Measurements from ENCODE around the gene DGKK.
"Not testable (repeated sequence)": the region's sequence is repeated elsewhere in the genome, so short reads cannot be mapped to it uniquely, and the experiment has no call there.

Gene DGKK

DNA sequence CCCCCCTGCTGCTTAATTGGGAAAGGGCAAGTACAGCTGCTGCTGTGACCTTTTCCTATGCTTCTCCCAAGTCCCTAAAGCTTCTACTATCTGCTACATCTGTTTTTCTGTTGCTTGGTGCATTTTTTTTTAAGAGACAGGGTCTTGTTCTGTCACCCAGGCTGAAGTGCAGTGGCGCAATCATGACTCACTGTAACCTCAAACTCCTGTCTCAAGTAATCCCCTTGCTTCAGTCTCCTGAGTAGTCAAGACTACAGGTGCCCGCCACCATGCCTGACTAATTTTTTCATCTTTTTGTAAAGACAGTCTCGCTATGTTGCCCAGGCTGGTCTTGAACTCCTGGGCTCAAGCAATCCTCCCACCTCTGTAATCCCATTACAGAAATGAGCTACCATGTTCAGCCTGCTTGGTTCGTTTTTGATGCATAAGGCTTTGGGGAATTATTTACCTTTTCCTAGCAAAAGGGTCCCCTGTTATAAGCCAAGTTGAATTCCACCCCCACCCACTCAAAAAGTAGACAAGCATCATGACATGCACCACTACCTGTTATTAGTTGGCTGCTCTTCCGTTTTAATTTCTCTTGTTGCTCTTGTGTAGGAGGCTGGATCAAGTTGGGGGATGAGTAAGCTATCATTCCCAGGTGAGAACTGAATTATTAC is 39.6 kb downstream of the DGKK start:
- no peak for DNase-seq

- DNase-seq, result no peak
Measured at GRCh38 chrX:50428174-50428573, 42.5 kb downstream of the DGKK start.

GRCh38 chrX:50407976-50408375 is 62.6 kb downstream of the DGKK start:
- DNase-seq, result no peak

GRCh38 chrX:50403903-50404302 is 66.7 kb downstream of the DGKK start:
- DNase-seq, result no peak

GRCh38 chrX:50402886-50403285 is 67.7 kb downstream of the DGKK start:
- DNase-seq, result no peak

DNA sequence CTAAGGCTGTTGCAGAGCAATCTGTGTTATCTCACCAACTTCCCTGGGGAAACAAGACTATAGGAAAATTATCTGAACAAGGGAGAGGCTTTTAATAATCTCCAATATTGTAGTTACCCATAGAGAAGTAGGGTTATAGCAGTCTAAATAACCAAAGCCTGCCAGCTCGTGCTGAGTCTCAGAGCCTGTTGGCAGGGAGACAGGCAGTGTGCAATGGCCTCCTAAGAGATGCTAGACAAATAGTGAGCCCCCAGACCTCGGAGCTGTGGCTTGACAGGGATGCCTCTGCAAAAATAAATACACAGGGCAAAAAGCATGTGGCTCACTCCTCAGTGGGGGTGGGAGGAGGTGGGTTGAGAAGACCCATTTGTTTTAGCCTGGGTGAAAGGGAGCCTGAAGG is 76.7 kb downstream of the DGKK start:
- no peak for DNase-seq

- DNase-seq, result no peak
Measured at GRCh38 chrX:50386520-50386919, 84.1 kb downstream of the DGKK start.

GRCh38 chrX:50381729-50382415 is 88.8 kb downstream of the DGKK start:
- no peak for DNase-seq

DNA sequence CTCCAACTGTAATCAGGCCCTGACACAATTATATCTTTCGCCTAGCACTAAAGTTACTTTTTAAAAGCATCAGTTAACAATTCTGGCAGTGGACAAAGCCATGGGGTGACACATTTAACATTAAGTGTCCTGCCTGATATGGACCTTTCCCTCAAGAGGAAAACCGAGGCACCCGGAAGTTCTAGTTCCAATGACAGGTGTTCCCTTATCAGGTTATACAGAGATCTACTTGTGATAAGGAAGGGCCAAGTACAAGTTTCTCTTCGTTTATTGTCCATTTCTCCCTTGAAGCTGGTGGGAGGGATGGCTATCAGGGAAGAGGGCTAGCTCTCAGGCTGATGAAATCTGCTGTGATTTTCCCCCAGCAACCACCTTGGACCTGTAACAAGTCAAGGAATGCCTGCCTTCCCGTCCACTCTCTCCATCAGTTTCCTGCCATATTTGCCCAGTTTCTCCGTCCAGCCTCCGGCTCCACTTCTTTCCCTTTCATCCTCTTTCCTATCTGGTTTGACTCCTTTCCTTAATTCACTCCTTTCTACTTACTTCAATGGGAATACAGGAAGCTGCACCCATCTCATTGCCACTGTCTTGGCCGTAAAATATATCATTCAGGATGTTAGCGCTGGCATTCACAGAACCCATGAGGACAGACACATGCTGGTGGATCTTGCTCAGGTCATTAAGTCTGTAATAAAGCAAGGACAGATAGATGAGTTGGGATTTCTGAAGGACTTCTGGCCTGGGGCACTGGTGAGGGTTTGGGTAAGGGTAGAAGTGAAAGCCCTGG is 95.0 kb downstream of the DGKK start:
- DNase-seq, result no peak

GRCh38 chrX:50372966-50373365 is 97.7 kb downstream of the DGKK start:
- no peak for DNase-seq

- DNase-seq, result no peak
Measured at GRCh38 chrX:50343917-50344316, 126.7 kb downstream of the DGKK start.

DNA sequence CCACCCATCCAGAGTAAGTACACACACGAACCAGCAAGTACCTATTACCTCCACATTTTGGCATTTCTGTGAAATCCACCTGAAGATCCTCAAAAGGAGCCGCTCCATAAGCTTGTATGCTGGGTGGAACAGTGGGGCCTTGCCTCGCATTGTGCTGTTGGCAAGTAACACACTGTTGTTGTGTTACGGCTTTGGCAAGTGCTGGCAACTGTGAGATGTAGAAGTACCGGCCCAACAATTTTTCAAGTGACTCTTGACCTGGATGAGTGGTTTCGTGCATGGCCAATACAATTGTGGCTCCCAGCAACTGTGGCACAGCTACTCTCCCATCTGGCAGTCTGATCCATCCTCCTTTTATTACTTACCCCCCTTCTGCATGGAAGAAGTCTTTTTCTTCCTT is 137.3 kb downstream of the DGKK start:
- no peak for DNase-seq

GRCh38 chrX:50332668-50333067 is 138.0 kb downstream of the DGKK start:
- DNase-seq, result not testable (repeated sequence)

- DNase-seq, result no peak
Measured at GRCh38 chrX:50327235-50327634, 143.4 kb downstream of the DGKK start.
